Suppressor macrophage treated with lipopolysaccharide for 4 hours (primary cell): ENCODE data around the gene KDM4F.
"Not testable (repeated sequence)": the region's sequence is repeated elsewhere in the genome, so short reads cannot be mapped to it uniquely, and the experiment has no call there.

Experiments used
- DNase-seq: peaks from one replicate; pipeline ENCODE4 v3.0.0-alpha.2; 2020

KDM4F gene

GRCh38 chr11:95049122-95049521 lies at the start of gene KDM4F:
KDM4F (plus strand) TSS chr11:95049422.
- DNase-seq: not testable (repeated sequence)

GRCh38 chr11:95003716-95004115 lies 45.5 kb upstream of the KDM4F start:
- no peak for DNase-seq

GRCh38 chr11:95005642-95006041 lies 43.6 kb upstream of the KDM4F start:
- no peak for DNase-seq

- DNase-seq: no peak
These were observed 37.8 kb upstream of the KDM4F start for GRCh38 chr11:95011376-95011775.

- no peak for DNase-seq
These were observed 34.9 kb upstream of the KDM4F start for GRCh38 chr11:95014184-95014821.

GRCh38 chr11:95016139-95016538 lies 33.1 kb upstream of the KDM4F start:
- no peak for DNase-seq

- not testable (repeated sequence) for DNase-seq
These were observed 27.8 kb upstream of the KDM4F start for GRCh38 chr11:95021468-95021867.

GRCh38 chr11:95024958-95025357 lies 24.3 kb upstream of the KDM4F start, which contains the start of gene KDM4E:
KDM4E (plus strand) TSS chr11:95025258; CDS start chr11:95025558, 300 bp downstream.
- no peak for DNase-seq

- not testable (repeated sequence) for DNase-seq
These were observed 23.6 kb upstream of the KDM4F start for GRCh38 chr11:95025594-95025993.

- DNase-seq: no peak
These were observed 20.9 kb upstream of the KDM4F start for GRCh38 chr11:95028357-95028756.

- no peak for DNase-seq
These were observed 16.2 kb upstream of the KDM4F start for GRCh38 chr11:95033051-95033450.

- DNase-seq: no peak
These were observed 13.9 kb upstream of the KDM4F start for GRCh38 chr11:95035316-95035715.

- DNase-seq: peak; percentile 5
These were observed 11.7 kb upstream of the KDM4F start for GRCh38 chr11:95037356-95038035.

- DNase-seq: no peak
These were observed 7.0 kb upstream of the KDM4F start for GRCh38 chr11:95042239-95042638.

GRCh38 chr11:95042906-95043305 lies 6.3 kb upstream of the KDM4F start:
- no peak for DNase-seq

GRCh38 chr11:95044010-95044409 lies 5.2 kb upstream of the KDM4F start:
- DNase-seq: no peak

- DNase-seq: no peak
These were observed 3.4 kb upstream of the KDM4F start for GRCh38 chr11:95045812-95046211.

- DNase-seq: no peak
These were observed 1.5 kb downstream of the KDM4F start for GRCh38 chr11:95050595-95051202.

- no peak for DNase-seq
These were observed 5.1 kb downstream of the KDM4F start for GRCh38 chr11:95054356-95054755.

- DNase-seq: no peak
These were observed 6.2 kb downstream of the KDM4F start for GRCh38 chr11:95055283-95055897.

GRCh38 chr11:95057959-95058358 lies 8.7 kb downstream of the KDM4F start:
- DNase-seq: no peak

GRCh38 chr11:95058621-95059020 lies 9.4 kb downstream of the KDM4F start:
- no peak for DNase-seq

GRCh38 chr11:95059046-95059445 lies 9.8 kb downstream of the KDM4F start:
- no peak for DNase-seq

GRCh38 chr11:95065336-95065735 lies 16.1 kb downstream of the KDM4F start:
- DNase-seq: no peak
